Skin epidermis (tissue), 12 donors: ENCODE data around the gene PJA1.

Experiments
- H3K27ac ChIP-seq, 21 experiments: fragments of 200-600 bp; sonication (generic) in 11 of 21; one replicate each; pipeline ENCODE4 v1.5.0; 2020; ENCODE audit warnings: mild to moderate bottlenecking in 3 of 21, inconsistent platforms in 2 of 21, moderate library complexity in 2 of 21
- H3K4me3 ChIP-seq, 7 experiments: fragments of 200-600 bp; sonication (generic) in 2 of 7; one replicate each; pipeline ENCODE4 v1.5.0; 2020; ENCODE audit warnings: inconsistent platforms in 2 of 7, mild to moderate bottlenecking in 2 of 7, moderate library complexity in 1 of 7

Gene PJA1

DNA sequence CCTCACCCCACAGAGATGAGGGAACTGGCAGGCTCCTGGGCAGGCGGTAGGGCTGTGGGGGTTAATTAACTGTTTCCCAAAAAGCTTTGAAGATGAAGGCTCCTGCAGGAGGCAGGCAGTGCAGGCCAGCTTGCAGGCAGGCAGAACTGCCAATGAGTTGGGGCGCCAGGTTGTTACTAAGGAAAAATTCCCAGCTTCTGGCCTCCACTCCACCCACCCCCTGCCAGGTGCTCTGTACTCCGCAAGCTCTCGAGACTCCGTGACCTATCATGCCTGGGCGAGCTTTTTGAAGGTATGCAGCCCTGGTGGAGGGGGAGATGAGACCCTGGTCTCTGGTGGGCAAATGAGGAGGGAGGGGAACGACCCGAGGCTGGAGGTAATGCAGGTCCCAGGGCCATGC, 41.8 kb downstream of the PJA1 start:
- H3K4me3 ChIP-seq = no peak overlapping the region
- H3K27ac ChIP-seq = peak overlapping the region in 2 of 21 experiments; percentile 7 to 16

DNA sequence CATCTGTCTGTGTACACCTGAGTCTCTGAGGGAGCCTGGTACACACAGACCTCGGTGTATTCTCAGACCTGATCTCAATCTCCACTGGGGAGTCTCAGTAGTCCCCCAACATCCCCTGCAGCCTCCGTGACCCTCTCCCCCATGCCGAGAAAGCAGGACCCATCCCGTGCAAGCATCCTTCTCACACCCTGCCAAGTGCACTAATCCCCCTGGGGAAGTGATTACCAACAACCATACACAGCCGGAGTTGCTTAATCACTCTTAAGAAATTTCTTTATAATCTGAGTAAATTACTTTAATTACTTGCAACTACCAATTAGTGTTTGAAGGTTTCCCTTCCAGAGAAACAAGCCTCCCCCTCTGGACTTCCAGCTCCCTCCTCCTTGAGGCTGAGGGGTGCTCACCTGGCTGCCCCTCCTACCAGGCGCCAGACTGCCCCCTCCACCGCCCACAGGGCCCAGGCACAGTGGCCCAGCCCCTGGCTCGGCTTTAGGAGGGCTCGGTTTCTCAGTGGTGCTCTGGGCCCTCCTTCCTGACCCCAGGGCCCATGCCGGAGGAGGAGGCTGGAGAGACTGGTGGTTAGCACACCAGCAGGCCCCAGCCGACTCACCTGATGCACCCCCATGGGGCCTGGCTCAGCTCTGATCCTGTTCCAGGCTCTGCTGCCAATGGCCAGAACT, 43.8 kb downstream of the PJA1 start:
- no peak overlapping the region for H3K4me3 ChIP-seq
- peak overlapping the region in 2 of 21 experiments; percentile 38 to 55 for H3K27ac ChIP-seq

GRCh38 chrX:69120476-69120875, 44.8 kb downstream of the PJA1 start:
- Histone ChIP-seq H3K27ac (no peak overlapping the region), H3K4me3 (no peak overlapping the region)

GRCh38 chrX:69119122-69119521, 46.1 kb downstream of the PJA1 start:
- Histone ChIP-seq H3K4me3 (no peak overlapping the region), H3K27ac (no peak overlapping the region)

GRCh38 chrX:69117876-69118526, 47.3 kb downstream of the PJA1 start:
- no peak overlapping the region for H3K27ac ChIP-seq
- H3K4me3 ChIP-seq = no peak overlapping the region

DNA sequence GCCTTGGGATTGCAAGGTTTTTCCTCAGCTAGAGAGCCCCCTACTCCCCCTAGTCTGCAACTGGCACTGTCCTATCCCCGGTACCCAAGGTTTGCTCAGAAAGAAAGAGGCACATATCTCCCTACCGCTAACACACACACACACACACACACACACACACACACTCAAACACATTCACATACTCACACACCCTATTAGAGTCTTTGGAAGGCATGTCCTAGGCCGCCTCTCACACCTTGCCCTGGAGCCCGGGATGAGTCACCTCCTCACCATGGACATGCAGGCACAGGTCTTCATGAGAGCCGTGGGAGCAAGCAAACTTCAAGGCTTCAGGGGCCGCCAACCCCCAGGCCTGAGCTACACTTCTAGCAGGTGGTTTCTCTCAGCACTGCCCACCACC, 49.2 kb downstream of the PJA1 start:
- H3K27ac ChIP-seq = peak overlapping the region in 4 of 21 experiments; percentile 31 to 65 (median 48)
- H3K4me3 ChIP-seq = no peak overlapping the region

DNA sequence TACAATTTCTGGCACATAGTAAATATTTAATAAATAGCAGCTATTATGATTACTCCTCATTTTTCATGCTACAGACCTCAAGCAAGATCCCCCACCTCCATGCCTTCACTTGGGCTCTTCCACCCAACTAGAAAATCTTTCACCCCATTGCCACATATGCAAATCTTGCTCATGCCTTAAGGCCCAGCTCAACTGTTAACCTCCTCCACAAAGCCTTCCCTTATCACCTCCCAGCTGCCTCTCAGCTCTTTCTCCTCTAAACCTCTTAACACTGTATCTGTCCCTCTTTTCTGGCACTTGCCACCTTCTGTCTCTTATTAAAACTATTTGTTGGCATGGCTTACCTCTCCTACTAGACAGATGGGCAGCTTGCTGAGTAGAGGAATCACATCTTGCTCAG, 51.5 kb downstream of the PJA1 start:
- no peak overlapping the region for H3K4me3 ChIP-seq

More for the DNA sequence above, 51.5 kb downstream of the PJA1 start:
- H3K27ac ChIP-seq = no peak overlapping the region
